Measurements from ENCODE around the gene TMEM126B. TPM values are rescaled to one million over a fixed set of nuclear protein-coding genes. Genes with fewer than 3 reads are reported as not detected.

TMEM126B gene
- total and polyA plus RNA-seq, 10 of the 15 experiments (the other 5 are each of a cell fraction or from before 2014, with no cell fraction given): 36.9 to 117 (median 70.3) TPM

- POLR2A ChIA-PET: interaction anchor here (0.9 to 5.5 kb wide), 3 partner anchors 18 to 53 kb away, joined by 4 to 35 read pairs (median 6); partner anchors contain the start of gene TMEM126A
- peaks cover 8% of the 10 kb centered on the region for H3K4me1 ChIP-seq (ENCODE audit: control insufficient read depth, insufficient read depth, low read length)
- H3K27ac ChIP-seq (ENCODE audit: control insufficient read depth, insufficient read depth): no peak overlapping the region
- RAD21 ChIA-PET (ENCODE audit: unreplicated experiment): interaction anchor here (1.2 to 3.4 kb wide), 2 partner anchors 21 to 52 kb away, joined by 3 to 26 read pairs; partner anchors contain the start of gene TMEM126A
- no peak overlapping the region for H3K9ac ChIP-seq (ENCODE audit: control insufficient read depth, insufficient read depth, low read length)
- FAIRE-seq (no peak), ATAC-seq (no peak), DNase-seq (ENCODE audit: low read depth, low spot score) (no peak)
- no peak overlapping the region for H2AFZ ChIP-seq (ENCODE audit: control insufficient read depth, low read depth, low read length)
- peaks cover 24% of the 10 kb centered on the region for H3K79me2 ChIP-seq (ENCODE audit: control insufficient read depth, insufficient read depth, low read length)
- no peaks in the 10 kb centered on the region for H3K27me3 ChIP-seq (replicated peaks in 1 of 2; ENCODE audit: control insufficient read depth in 2 of 2, insufficient read depth in 2 of 2, low read length in 1 of 2)
- SMC1A ChIA-PET (ENCODE audit: uncharacterized antibody, unreplicated experiment): interaction anchor here (0.7 to 2.6 kb wide), 5 partner anchors 21 to 53 kb away, joined by 3 to 11 read pairs (median 4); partner anchors contain the start of gene TMEM126A
- H4K20me1 ChIP-seq (ENCODE audit: control insufficient read depth, insufficient read depth): no peaks in the 10 kb centered on the region
- CTCF ChIA-PET: interaction anchor here (1.1 kb wide), 1 partner anchor 21 kb away, joined by 4 read pairs; the partner anchor contains the start of gene TMEM126A
- in situ Hi-C loops (cut with MboI): no loop called here
- BruUV-seq (replicated peaks): no TSS peak
- no peak overlapping the region for H3K4me2 ChIP-seq (ENCODE audit: control insufficient read depth, insufficient read depth)
- intact Hi-C loops (cut with micrococcal nuclease; ENCODE audit: unreplicated experiment): loop anchor here (10.0 kb wide), 1 partner anchor 512 kb away; no protein-coding TSS in a partner anchor
- H3K4me3 ChIP-seq: peak overlapping the region; percentile 94; the same call in 1 of the 2 replicates
- no peaks in the 10 kb centered on the region for H3K9me3 ChIP-seq (replicated peaks; ENCODE audit: control insufficient read depth, insufficient read depth, low read length)
- WGBS (ENCODE audit: insufficient coverage, insufficient replicate concordance, low lambda C conversion rate, missing lambda C conversion rate): 63% methylated on average over 2 of the region's 2 CpGs
- H3K36me3 ChIP-seq (ENCODE audit: control insufficient read depth in 2 of 2, insufficient read depth in 2 of 2, low read length in 1 of 2): peaks cover 0 to 4% of the 10 kb centered on the region in 2 experiments; a peak in 1 of 4 replicates
- no peak for TF ChIP-seq YBX1 (IDR thresholded peaks at IDR 0.05)
- no peak for TF ChIP-seq BCLAF1 (IDR thresholded peaks at IDR 0.05)
- no peak for TF ChIP-seq RBBP5 (conservative IDR thresholded peaks at IDR 0.05)
- no peak for TF ChIP-seq ZNF24 (IDR thresholded peaks at IDR 0.05)
- no peak for TF ChIP-seq EZH2 (IDR thresholded peaks at IDR 0.05; ENCODE audit: borderline replicate concordance, control insufficient read depth, low read depth, low read length)
- TF ChIP-seq JUNB (IDR thresholded peaks at IDR 0.05): no peak
- TF ChIP-seq NR2F1 (conservative IDR thresholded peaks at IDR 0.05): no peak
- no peak for TF ChIP-seq TCF7 (IDR thresholded peaks at IDR 0.05; ENCODE audit: borderline replicate concordance)
- TF ChIP-seq E2F4 (IDR thresholded peaks at IDR 0.05; ENCODE audit: low read depth, low read length): no peak
- TF ChIP-seq CBX5 (IDR thresholded peaks at IDR 0.05; ENCODE audit: low read depth): no peak
- TF ChIP-seq MAX (IDR thresholded peaks at IDR 0.05; ENCODE audit: low read depth, low read length): no peak
- no peak for TF ChIP-seq CTCF (IDR thresholded peaks at IDR 0.05 in 2 of 3, conservative IDR thresholded peaks at IDR 0.05 in 1 of 3; ENCODE audit: control insufficient read depth in 2 of 3, extremely low read depth in 1 of 3, insufficient read depth in 1 of 3, low read depth in 3 of 3, low read length in 3 of 3)
- TF ChIP-seq MYB (IDR thresholded peaks at IDR 0.05; ENCODE audit: borderline replicate concordance, low read depth, low read length): no peak
- no peak for TF ChIP-seq SPI1 (IDR thresholded peaks at IDR 0.05; ENCODE audit: borderline replicate concordance, insufficient read depth, low read depth, low read length)
- TF ChIP-seq ATF2 (IDR thresholded peaks at IDR 0.05; ENCODE audit: low read length): no peak
- no peak for TF ChIP-seq SUPT20H (IDR thresholded peaks at IDR 0.05; ENCODE audit: borderline replicate concordance, control insufficient read depth, low read depth, low read length)
- TF ChIP-seq MEF2A (IDR thresholded peaks at IDR 0.05; ENCODE audit: insufficient read depth, low read depth, low read length): no peak
Measured at GRCh38 chr11:85626496-85626895, 1.9 kb upstream of the TMEM126B start.

All from GM12878 (cell line).